ENCODE data around the gene DNPH1. TPM values are rescaled to one million over a fixed set of nuclear protein-coding genes. Genes with fewer than 3 reads are reported as not detected.

Gene DNPH1
- total RNA-seq, 1 experiment from 2014 or later = 43.5 TPM

DNA sequence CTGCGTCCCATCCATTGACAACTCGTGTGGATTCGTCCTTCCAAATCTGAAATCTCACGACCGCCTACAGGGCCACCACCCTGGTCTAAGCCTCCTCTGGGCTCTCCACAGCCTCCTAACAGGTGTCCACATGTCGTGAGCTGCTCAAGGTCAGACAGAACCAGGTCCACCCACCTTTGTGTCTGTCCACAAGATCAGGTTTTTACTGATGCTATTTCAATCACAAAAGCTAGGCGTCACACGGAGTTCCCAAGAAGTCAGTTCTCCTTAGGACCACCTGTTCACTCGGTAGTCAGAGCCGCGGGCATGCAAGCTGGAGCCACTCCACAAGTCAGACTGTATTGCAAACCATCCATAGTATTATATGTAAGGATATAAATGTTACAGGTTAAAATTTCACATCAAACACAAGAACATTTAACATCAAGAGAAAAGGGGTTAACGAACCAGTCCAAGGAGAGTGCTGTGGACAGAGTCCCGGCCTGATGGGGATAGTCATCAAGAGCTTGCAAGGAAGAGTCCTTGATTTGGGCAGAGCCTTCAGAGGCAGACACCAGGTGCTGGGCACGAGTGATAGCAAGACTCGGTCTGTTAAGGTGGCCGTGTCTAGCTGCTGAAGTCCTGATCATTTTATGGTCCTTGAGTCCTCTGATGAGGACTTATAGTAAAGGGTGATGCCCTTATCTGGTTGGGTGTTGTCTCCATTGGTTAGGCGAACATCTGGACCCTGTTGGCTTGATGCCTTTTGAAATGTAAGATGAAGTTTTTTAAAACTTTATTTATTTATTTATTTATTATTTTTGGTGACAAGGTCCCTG is 731 bp upstream of the DNPH1 start:
- POLR2A ChIA-PET (ENCODE audit: unreplicated experiment) = no interaction called here
- H2AFZ ChIP-seq = peak overlapping the region; percentile 95; the same call in 1 of the 2 replicates

DNA sequence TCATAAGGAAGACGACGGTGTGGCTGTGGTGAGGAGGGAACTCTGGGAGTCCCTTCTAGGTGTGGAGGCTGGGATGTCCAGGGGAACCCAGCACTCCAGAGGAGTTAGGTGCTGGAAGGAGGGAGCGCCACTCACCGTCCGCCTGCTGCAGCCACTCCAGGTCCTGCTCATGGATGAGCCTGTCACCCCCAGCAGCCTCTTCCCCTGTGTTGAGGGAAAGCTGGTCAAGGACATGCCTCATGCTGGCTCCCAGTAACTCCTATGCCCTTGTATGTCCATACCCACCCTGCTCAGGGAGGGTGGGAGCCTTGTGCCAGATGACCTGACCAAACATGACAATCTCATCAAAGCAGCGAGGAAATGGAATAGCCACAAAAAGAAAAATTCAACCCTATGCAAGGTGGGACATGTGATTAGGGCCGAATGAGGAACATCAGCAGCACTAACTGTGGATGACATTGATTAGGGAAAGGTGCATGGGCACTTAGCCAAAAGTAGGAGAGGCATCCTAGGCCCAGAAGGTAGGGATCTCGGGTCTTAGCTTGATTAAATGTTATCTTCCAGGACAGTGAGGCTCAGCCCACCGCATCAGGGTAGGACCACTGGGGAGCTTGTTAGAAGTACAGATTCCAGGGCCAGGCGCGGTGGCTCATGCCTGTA is 3.0 kb downstream of the DNPH1 start:
- BruUV-seq (replicated peaks) = no TSS peak

More for the DNA sequence above, 731 bp upstream of the DNPH1 start:
- CTCF ChIA-PET = interaction anchor here (0.6 kb wide), 3 partner anchors 20 to 140 kb away, joined by 3 to 20 read pairs (median 3); partner anchors contain the start of gene ZNF318
- Histone ChIP-seq H3K4me3 (no peak overlapping the region; the same call in 1 of the 2 replicates), H3K36me3 (ENCODE audit: low read depth) (no peaks in the 10 kb centered on the region), H3K27me3 (ENCODE audit: insufficient read depth, low read depth) (no peaks in the 10 kb centered on the region), H3K4me2 (peak overlapping the region; percentile 86), H3K4me1 (replicated peaks; ENCODE audit: insufficient read depth) (0 out of 2 replicates have a peak, but pooled peaks cover 9% of the 10 kb centered on the region), H3K9me2 (ENCODE audit: insufficient read depth) (no peaks in the 10 kb centered on the region), H3K9me3 (ENCODE audit: insufficient read depth, low read depth) (no peaks in the 10 kb centered on the region), H3F3A (ENCODE audit: insufficient read depth, low read depth) (no peaks in the 10 kb centered on the region; the same call in 1 of the 2 replicates), H3K27ac (no peak overlapping the region), H4K20me1 (ENCODE audit: insufficient read depth) (no peaks in the 10 kb centered on the region), H3K79me2 (ENCODE audit: low read depth) (no peaks in the 10 kb centered on the region)
- BruUV-seq (replicated peaks) = no TSS peak
- no peak for TF ChIP-seq EZH2 (IDR thresholded peaks at IDR 0.05; ENCODE audit: low read depth)
- TF ChIP-seq, protein P1, sequence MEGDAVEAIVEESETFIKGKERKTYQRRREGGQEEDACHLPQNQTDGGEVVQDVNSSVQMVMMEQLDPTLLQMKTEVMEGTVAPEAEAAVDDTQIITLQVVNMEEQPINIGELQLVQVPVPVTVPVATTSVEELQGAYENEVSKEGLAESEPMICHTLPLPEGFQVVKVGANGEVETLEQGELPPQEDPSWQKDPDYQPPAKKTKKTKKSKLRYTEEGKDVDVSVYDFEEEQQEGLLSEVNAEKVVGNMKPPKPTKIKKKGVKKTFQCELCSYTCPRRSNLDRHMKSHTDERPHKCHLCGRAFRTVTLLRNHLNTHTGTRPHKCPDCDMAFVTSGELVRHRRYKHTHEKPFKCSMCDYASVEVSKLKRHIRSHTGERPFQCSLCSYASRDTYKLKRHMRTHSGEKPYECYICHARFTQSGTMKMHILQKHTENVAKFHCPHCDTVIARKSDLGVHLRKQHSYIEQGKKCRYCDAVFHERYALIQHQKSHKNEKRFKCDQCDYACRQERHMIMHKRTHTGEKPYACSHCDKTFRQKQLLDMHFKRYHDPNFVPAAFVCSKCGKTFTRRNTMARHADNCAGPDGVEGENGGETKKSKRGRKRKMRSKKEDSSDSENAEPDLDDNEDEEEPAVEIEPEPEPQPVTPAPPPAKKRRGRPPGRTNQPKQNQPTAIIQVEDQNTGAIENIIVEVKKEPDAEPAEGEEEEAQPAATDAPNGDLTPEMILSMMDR (conservative IDR thresholded peaks at IDR 0.05) = no peak
- intact Hi-C loops (cut with micrococcal nuclease; ENCODE audit: unreplicated experiment) = no loop called here
- DNase-seq = no peak

DNA sequence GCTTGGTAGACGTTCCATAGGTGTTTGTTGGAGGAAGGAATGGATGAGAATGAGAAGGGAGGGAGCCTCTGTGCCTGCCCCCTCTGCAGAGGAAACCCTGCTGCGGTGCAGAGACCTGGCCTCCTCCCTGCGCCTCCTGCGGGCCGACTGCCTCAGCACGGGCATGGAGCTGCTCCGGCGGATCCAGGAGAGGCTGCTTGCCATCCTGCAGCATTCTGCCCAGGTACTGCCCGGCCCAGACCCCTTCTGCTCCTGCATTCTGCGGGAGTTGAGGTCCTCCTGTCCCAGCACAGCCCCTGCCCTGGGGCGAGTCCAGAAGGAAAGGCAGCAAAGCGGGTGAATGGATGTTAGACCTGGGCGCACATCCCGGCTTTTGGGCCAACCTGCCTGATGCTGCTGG is 6.1 kb downstream of the DNPH1 start:
- H2AFZ ChIP-seq = no peak overlapping the region
- no peak overlapping the region for H3K4me2 ChIP-seq
- BruUV-seq (replicated peaks) = no TSS peak
- no peak for DNase-seq
- H3K36me3 ChIP-seq (ENCODE audit: low read depth) = no peaks in the 10 kb centered on the region
- H3K27ac ChIP-seq = no peak overlapping the region
- 0 out of 2 replicates have a peak, but pooled peaks cover 2% of the 10 kb centered on the region for H3K4me1 ChIP-seq (replicated peaks; ENCODE audit: insufficient read depth)
- H3K9me2 ChIP-seq (ENCODE audit: insufficient read depth) = no peaks in the 10 kb centered on the region
- POLR2A ChIA-PET (ENCODE audit: unreplicated experiment) = no interaction called here
- H4K20me1 ChIP-seq (ENCODE audit: insufficient read depth) = no peaks in the 10 kb centered on the region
- H3K4me3 ChIP-seq = no peak overlapping the region
- TF ChIP-seq EZH2 (IDR thresholded peaks at IDR 0.05; ENCODE audit: low read depth) = no peak
- TF ChIP-seq, protein P1 (conservative IDR thresholded peaks at IDR 0.05) = no peak
- H3K9me3 ChIP-seq (ENCODE audit: insufficient read depth, low read depth) = no peaks in the 10 kb centered on the region
- H3K79me2 ChIP-seq (ENCODE audit: low read depth) = no peaks in the 10 kb centered on the region
- CTCF ChIA-PET = no interaction called here
- H3F3A ChIP-seq (ENCODE audit: insufficient read depth, low read depth) = no peaks in the 10 kb centered on the region; the same call in 1 of the 2 replicates
- intact Hi-C loops (cut with micrococcal nuclease; ENCODE audit: unreplicated experiment) = no loop called here
- no peaks in the 10 kb centered on the region for H3K27me3 ChIP-seq (ENCODE audit: insufficient read depth, low read depth)

More for the DNA sequence above, 3.0 kb downstream of the DNPH1 start:
- no peak for TF ChIP-seq EZH2 (IDR thresholded peaks at IDR 0.05; ENCODE audit: low read depth)
- TF ChIP-seq, protein P1 (conservative IDR thresholded peaks at IDR 0.05) = no peak
- Histone ChIP-seq H3F3A (ENCODE audit: insufficient read depth, low read depth) (no peaks in the 10 kb centered on the region; the same call in 1 of the 2 replicates), H3K4me3 (no peak overlapping the region), H4K20me1 (ENCODE audit: insufficient read depth) (no peaks in the 10 kb centered on the region), H3K4me1 (replicated peaks; ENCODE audit: insufficient read depth) (0 out of 2 replicates have a peak, but pooled peaks cover 9% of the 10 kb centered on the region), H3K4me2 (no peak overlapping the region), H2AFZ (no peak overlapping the region), H3K9me3 (ENCODE audit: insufficient read depth, low read depth) (no peaks in the 10 kb centered on the region), H3K79me2 (ENCODE audit: low read depth) (no peaks in the 10 kb centered on the region), H3K9me2 (ENCODE audit: insufficient read depth) (no peaks in the 10 kb centered on the region), H3K27ac (no peak overlapping the region), H3K36me3 (ENCODE audit: low read depth) (no peaks in the 10 kb centered on the region), H3K27me3 (ENCODE audit: insufficient read depth, low read depth) (no peaks in the 10 kb centered on the region)
- intact Hi-C loops (cut with micrococcal nuclease; ENCODE audit: unreplicated experiment) = no loop called here
- POLR2A ChIA-PET (ENCODE audit: unreplicated experiment) = no interaction called here
- CTCF ChIA-PET = no interaction called here
- no peak for DNase-seq

Data from PC-9 (cell line).